GM18520 (cell line): Measurements from ENCODE around the gene HDAC4.

Source experiments
- ATAC-seq: cut with Tn5 transposase; IDR thresholded peaks from one replicate; pipeline ENCODE4 v1.9.1; 2021; ENCODE audit not compliant: unreplicated experiment

HDAC4 gene

DNA sequence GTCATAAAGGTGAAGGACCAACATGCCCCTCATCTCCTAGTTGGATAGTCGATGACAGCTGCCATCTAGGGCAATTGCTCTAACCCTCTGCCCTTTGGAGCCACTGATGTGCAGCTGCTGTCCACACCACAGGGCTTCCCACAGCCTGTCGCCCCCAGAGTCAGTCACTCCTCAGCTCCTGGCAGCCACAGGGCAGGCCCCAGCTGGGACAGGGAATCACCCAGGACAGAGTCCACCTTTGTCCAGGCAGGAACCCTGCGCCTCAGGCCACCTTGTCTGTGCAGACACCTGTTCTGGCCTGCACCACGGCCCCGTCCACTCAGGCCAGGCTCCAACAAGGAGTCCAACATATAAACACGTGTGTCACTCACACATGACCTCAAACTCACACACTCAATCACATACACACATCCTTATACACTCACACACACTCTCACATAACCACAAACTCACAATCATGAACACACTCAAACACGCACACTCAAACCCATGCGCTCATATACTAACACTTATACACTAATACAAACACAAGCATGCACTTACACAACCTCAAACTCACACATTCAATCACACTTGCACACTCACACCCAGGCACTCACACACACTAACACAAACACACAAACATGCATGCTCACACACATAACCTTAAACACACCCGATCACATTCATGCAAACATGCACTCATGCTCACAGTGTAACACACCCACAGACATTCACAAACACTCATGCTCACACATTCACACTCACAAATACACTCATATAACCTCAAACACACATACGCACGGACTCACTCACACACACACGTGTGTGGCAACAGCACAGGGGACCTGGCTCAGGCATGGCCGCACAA, 29.7 kb downstream of the HDAC4 start:
- ATAC-seq, result no peak

DNA sequence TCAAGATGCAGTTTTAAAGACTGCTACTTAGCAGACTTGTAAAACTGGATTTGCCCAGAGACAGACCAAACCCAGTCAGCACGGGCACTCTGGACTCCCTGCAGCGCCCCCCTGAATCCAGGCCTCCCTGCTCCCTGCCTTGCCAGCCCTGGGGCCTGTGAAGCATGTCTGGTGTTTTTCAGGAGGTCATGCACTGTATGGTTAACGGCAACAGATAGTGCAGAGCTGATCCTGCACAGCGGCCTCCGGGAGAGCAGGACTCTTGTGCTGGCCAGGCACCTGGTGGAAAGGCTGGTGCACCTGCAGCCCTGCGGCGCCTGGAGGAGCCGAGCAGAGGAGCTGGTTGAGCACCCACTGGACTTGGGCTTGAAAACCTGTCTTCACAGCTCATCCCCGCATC, 30.4 kb downstream of the HDAC4 start:
- no peak for ATAC-seq

DNA sequence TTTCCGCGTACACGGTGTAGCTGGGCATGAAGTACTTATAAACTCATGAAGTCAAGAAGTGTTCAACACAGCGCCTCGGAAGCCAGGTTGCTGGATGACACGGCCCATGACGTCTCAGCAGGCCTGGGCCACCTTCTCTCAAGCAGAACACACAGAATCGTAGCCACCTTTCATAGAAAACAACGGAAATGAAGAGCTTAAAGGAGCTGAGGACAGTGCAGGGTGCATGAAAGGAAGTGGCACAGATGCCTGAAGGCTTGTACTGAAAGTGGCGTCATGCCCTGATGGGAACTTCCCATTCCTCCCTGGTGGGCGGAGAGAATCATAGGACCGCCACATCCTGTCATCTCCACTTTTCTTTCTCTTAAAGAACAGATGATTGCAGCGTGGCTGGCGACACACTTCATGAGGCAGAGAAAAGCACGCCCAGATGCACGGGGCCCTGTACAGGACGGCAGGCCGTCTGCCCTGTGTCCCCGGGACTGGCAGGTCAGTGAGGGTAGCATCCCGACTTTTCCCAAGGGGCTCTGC, 31.1 kb downstream of the HDAC4 start:
- peak; percentile 64 for ATAC-seq

DNA sequence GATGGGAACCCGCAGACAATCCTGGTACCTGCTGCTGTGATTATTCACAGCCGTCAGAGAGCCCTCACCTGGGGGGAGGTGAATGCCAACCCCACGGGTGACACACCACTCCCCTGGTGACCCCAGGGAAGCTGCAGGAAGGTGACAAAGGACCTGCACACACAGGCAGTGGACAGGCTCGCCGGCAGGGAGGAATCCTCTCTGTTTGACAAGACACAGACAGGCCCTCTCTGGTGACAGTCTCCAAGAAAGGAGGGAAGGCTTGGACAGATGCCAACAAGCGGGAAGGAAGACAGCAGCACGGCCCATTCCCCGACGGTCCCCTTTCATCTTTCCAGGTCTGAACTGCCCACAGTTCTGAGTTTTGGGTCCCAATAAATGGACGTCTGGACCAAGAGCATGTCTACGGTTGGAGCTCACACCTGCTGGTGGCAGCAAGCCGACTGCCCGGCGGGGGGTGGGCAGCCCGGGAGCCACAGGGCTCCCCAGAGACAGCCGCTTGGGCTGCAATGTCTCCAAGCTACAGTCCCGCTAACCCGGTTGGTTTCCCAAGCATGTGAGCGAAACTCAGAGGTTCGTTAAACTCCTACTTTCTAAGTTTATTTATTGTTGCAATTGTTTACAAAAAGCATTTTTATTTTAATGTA, 31.8 kb downstream of the HDAC4 start:
- ATAC-seq, result no peak

DNA sequence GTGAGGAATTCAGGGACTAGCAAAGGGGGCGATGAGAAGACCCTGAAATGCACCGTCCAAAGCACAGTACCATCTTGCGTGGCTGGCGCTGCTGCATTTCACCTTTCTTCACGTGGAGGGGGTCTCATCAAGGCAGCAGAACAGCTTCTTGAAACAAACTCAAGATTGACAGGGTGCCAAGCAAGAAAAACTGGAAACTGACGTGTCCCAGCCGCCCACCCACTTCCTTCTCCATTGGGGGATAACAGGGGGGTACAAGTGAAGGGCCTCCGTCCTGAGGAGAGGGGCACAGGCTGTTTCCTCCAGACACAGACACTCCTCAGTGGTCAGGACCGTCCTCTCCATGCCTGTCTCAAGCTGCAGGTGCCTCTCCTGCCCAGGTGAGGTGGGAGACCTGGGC, 32.5 kb downstream of the HDAC4 start:
- ATAC-seq, result no peak

DNA sequence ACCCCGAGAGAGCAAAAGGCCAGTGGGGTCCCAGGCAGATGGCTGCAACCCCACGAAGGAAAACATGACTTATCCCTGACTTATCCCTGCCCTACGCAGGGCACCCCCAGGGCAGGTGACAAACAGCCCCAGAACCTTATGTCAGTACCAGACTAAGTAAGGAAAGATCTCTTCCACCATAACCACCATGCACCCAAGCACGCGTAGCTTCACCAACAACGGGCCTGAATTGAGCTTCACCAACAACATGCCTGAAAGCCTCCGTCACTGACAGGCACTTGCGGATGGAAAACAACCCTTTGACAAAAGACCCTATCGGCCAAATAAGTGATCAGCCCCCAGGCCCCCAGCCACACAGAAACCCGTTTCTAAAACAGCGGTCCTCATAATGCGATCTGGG, 34.1 kb downstream of the HDAC4 start:
- ATAC-seq, result no peak

DNA sequence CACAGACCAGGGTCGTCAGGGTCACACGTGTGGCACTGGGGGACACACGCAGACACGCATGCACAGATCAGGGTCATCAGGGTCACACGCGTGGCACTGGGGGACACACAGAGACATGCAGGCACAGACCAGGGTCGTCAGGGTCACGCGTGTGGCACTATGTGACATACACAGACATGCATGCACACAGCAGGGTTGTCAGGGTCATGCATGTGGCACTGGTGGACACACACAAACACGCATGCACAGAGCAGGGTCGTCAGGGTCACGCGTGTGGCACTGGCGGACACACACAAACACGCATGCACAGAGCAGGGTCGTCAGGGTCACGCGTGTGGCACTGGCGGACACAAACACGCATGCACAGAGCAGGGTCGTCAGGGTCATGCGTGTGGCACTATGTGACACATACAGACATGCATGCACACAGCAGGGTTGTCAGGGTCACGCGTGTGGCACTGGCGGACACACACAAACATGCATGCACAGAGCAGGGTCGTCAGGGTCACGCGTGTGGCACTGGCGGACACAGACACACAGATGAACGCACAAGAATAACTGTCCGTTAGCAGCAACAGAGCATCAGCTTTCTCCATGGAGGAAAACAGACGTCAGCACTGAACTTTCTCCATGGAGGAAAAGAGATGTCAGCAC, 34.9 kb downstream of the HDAC4 start:
- ATAC-seq, result no peak

DNA sequence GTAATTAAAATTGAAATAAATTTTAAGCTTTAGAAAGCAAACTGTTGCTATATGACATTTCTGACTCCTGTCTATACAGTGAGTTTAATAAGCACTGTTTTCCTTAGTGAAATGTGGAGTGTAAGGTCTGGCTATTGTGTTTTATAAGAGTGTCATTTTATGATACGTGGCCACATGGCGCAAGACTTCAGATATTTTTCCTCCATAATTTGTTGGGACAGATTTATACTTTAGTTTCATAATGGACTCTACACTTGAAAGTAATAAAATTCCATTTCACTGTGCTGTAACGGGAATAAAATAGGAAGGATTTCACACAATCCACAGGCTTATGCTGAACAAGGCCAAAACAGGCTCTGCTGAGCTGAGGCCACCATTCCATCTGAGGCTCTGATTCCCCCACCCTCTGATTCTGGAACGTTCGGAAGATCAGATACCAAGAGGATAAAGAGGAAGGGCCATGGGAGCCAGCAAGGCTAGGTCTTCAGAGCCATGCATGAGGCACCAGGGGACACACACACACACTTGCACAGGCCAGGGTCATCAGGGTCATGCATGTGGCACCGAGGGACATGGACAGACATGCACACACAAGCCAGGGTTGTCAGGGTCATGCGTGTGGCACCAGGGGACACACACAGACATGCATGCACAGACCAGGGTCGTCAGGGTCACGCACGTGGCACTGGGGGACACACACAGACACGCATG, 35.6 kb downstream of the HDAC4 start:
- no peak for ATAC-seq

DNA sequence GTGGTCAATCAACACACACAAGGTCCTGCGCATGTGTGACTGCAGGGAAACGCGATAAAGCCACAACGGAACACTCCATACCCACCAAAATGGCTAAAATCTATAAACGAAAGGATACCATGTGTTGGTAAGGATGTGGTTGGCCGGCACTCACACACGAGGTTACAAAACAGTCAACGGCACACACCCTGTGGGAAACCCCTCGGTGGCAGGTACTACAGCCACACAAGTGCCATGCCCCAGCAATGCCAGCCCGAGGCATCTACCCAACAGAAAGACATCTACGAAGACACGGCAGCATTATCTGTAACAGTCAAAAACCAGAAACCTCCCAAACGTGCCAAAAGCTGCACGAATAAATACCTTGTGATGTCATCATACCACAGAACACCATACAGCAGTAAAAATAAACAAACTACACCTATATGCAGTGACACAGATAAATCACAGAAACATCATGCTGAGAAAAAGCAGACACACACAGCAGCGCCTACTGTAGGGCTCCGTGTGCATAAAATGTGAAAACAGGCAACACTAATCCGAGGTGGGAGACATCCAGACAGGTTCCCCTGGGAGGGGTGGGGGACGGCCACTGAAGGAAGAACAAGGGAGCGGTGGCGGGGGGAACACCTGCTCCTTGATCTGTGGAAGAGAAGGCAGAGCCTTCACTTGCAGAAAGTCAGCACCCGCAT, 36.7 kb downstream of the HDAC4 start:
- ATAC-seq, result no peak

DNA sequence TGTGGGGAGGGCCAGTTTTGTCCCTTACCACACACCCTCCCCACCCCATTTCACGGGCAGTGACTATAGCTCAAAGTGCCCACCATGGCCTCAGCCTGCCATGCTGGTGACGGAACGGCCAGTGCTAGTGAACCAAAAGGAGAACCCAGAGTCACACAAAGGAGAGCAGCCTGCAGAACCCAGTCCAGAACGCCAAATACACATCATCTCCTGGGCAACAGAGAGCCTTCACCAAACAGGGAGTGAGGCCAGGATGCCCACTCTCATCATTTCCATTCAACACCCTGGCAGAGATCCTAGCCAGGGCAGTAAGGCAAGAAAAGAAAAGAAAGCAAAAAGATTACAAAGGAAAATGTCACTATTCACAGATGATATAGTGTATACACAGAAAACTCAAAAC, 38.3 kb downstream of the HDAC4 start:
- no peak for ATAC-seq

DNA sequence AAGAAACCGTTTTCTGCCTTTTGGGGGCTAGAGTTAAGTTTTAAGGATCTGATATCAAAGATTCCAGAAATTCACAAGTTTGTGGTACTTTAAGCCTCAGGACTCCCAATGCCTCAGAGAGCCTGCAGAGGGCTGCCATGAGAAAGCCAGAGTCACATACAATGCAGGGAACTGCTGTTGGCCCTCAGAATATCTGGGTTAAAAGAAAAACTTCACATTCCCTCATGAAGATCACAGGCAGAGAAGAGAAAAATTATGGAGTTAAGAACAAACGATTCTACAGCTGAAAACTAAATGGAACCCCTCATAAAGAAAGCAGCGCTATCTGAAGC, 39.5 kb downstream of the HDAC4 start:
- ATAC-seq, result no peak

DNA sequence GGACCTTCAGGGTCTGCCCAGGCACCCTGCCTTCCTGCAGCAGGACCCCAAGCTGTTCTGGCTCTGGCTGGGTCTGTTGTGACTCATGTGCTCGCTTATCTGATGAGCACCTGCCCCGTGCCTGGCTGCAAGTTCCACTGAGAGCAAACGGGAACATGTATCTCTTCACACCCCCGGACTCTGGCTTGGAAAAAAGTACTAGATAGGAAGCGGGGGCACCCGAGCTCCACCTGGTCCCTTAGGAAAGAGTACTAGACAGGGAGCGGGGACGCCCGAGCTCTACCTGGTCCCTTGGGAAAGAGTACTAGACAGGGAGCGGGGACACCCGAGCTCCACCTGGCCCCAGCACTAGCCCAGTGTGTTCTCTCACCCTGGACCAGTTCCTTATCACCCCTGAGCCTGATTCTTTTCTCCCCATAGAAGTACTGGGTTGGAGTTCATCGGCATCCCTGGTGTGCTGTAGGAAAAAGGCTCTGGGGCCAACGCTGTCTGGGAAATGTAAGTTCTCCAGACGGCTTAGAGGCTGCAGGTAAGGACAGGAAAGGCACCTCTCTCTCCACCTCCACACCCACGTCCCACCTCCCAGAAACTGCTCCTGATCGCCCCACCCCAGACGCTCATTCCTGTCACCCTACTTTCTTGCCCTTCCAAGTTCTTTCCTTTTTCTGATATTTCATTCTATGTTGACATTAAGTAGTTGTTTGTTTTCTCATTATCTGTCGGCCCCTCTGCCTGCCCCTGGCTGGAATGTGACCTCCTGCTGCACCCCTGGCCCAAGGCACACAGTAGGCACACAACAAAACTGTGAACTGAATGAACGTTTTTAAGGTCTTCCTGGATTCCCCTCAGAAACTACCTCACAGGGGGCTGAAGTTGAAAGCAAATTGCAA, 40.2 kb downstream of the HDAC4 start:
- no peak for ATAC-seq

DNA sequence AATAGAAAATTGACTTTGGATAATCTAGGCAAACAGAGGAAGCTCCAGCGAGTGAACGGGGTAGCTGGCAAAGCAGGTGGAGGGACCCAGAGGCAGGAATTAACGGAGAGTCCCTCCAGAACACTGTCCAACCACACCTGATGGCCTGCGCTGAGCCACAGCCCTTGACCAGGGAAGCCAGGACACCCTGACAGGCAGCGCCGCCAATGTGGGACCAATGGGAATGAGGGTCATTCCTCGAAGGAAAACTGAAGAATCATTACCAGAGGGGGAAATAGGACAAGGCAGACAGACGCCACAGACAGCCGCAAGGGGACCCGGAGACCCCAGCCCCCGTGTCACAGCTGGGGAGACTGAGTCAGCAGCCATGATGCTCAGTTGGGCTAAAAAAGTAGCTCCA, 40.8 kb downstream of the HDAC4 start:
- no peak for ATAC-seq

DNA sequence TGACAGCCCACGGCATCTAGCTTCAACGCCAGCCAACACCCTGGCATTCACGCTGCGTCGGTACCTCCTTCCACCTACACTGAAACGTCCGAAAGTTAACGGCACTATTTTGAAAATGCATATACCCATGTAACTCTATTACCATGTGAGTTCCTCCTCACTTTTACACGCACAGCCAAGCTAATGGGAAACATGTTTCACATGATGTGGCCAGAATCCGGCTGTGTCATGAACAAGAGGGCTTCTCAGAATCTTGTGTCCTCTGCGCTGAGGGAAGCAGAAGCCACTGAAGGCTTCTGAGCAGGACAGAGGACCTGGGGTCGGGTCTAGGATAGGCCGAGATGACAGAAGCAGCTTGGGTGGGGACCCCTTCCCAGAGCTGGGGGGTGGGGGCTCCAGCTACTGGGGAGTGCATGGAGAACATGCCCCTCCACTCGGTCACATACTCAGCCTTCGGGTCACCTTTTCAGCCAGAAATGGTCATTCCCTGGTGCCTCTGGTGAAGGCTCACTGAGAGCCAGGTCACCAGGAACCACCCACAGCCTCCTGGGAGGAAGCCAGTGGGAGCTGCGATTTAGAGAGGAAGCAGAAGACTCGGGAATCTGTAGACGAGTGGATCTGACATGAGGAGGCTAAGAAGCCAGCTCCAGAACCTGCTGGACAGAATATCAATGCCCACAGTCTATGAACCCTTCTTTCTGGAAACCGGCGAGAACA, 41.5 kb downstream of the HDAC4 start:
- no peak for ATAC-seq

DNA sequence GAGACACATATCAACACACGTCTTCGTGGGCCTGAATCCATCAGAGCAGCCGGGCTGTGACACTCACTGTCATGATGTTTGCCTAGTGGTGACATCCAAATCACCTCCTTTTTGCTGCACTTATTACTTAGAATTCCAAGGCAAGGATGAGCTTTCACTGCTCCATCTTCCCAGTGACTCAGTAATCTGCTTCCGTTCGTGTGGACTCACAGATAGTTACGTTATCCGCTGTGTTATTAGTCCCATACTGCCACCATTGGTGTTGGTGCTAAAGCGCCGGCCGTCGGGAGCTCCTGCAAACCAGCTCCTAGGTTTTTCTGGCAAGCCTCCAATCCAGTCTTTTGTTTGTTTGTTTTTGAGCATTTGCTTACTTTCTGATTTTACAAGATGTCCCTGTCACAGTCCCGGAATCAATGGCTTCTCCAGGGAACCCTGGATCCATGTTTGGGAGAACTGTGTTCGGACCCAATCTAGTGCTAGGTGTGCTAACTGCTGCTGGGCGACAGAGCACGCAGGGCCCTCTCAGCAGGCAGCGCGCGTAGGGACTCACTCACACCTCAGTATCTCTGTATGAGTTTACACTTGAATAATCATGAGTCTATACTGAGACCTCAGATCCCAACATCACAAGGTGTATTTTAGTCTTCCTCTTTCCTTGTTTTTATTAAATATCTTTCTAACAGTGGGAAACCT, 42.6 kb downstream of the HDAC4 start:
- no peak for ATAC-seq

DNA sequence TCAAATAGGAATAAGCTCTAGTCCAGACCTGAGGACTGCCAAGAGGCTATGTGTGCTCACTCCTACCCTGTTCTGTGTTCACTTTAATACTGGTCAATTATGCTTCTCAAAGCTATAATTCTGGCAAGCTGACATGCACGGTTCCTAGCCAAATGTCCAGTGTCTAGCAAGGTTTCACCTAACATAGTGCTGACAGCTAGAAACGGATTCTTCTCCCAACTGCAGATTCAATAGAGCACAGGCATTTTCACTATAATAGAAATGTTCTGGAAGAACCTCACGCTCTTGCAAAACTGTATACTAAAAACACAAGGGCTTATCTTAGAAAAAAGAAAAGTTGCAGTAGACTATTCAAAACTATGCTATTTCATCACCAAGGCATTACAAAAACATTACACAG, 45.1 kb downstream of the HDAC4 start:
- ATAC-seq, result no peak

DNA sequence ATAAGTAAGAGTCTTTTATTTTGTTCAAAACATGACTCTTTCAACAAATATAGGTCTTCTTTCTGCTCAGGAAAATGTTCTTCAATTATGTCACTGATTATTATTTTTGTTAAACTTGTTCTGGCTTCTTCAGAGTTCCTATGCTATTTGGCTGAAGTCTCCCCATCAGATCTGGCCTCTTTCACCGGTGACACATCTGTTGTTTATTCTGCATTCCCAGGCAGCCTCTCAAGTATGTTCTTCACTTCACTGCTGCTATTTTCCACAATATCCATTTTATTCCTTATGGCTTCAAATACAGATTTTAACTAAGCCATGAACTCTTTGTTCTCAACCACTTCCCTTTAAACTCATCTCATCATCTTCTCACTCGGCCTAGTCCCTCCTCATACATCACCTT, 45.7 kb downstream of the HDAC4 start:
- no peak for ATAC-seq

DNA sequence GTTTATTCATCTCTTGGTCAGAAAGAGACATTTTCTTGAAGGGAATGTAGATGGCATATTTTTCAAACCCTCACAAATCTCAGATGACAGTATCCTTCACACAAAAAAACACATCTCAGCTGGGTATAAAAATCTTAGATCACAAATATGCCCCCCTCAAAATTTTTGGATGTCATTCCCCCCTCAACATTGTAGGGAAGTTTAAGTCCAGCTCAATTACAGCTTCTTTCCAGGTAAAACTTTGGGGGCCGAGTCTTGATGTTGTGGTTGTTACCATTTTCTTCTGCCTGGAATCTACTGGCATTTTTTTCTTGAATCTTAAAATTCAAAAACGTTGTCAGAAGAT, 46.1 kb downstream of the HDAC4 start:
- ATAC-seq, result no peak
